Breast epithelium (tissue), 3 donors: Measurements from ENCODE around the gene SFN.
"Not testable (repeated sequence)": the region's sequence is repeated elsewhere in the genome, so short reads cannot be mapped to it uniquely, and the experiment has no call there.

ENCODE experiments used
- CTCF ChIP-seq, 3 donors: fragments of 450-650 bp; IDR thresholded peaks; one replicate each; pipeline ENCODE4 v1.5.1; 2016 to 2017; ENCODE audit warnings: antibody characterized with exemption in 3 of 3, mild to moderate bottlenecking in 3 of 3, moderate library complexity in 3 of 3
- POLR2A ChIP-seq: fragments of 450-650 bp; IDR thresholded peaks from one replicate; pipeline ENCODE4 v1.6.1; 2016; ENCODE audit warnings: antibody characterized with exemption, mild to moderate bottlenecking, moderate library complexity
- POLR2AphosphoS5 ChIP-seq, 3 donors: sonication (generic); formaldehyde crosslinking; IDR thresholded peaks; one replicate each; pipeline ENCODE4 v1.6.1; 2017; ENCODE audit warnings: antibody characterized with exemption in 3 of 3

GRCh38 chr1:26837665-26838064, 25.3 kb upstream of the SFN start:
- TF ChIP-seq POLR2A; CTCF (IDR thresholded peaks at IDR 0.05); POLR2AphosphoS5 (IDR thresholded peaks at IDR 0.05): not testable (repeated sequence)
